K562 (cell line): ENCODE measurements around the gene KRTAP12-2. TPM values are rescaled to one million over a fixed set of nuclear protein-coding genes. Genes with fewer than 3 reads are reported as not detected.

Experiments
- ATAC-seq: fragments of 200-7000 bp; cut with Tn5 transposase; 3 replicates; pipeline ENCODE4 v1.9.1; 2020; ENCODE audit warnings: moderate library complexity
- BruUV-seq: library from RNA; stranded (reverse); fragments of 400-500 nt; replicated peaks from 2 replicates; lab custom pipeline; 2021; lab: Mats Ljungman, UMichigan
- CTCF ChIA-PET: fragments of 300-600 bp; formaldehyde crosslinking; extraction: SDS; loops from one replicate; lab custom pipeline; 2021; ENCODE audit warnings: low intra/inter-chr PET ratio; lab: Yijun Ruan, JAX
- POLR2A ChIA-PET: fragments of 300-600, 350-650 bp; sonication (Branson Sonifier 250); formaldehyde crosslinking; extraction: SDS; loops from one replicate; lab custom pipeline; 2021; ENCODE audit warnings: antibody characterized with exemption, inconsistent platforms; lab: Yijun Ruan, JAX
- DNase-seq, 4 experiments: peaks; one replicate each; pipeline versions ENCODE4 v3.0.0 to v3.0.0-alpha.2; 2011 to 2018; ENCODE audit warnings: low spot score in 3 of 4, mixed read lengths in 3 of 4; ENCODE audit errors: extremely low read depth in 1 of 4
- FAIRE-seq: peaks from 2 replicates; lab custom pipeline; 2011; peaks lifted over from hg19 to GRCh38; lab: Jason Lieb, UNC
- H2AFZ ChIP-seq: 2 replicates; pipeline ENCODE4 v1.6.0; 2011; ENCODE audit warnings: low read depth, low read length, control low read depth, inconsistent platforms
- H3K27ac ChIP-seq: fragments of 200-600 bp; 3 replicates; pipeline ENCODE4 v1.8.0; 2011; ENCODE audit warnings: low read depth, mild to moderate bottlenecking, control low read depth, inconsistent platforms, low read length, moderate library complexity, mixed read lengths; ENCODE audit errors: extremely low read depth
- H3K27me3 ChIP-seq, 2 experiments: fragments of 300-600 bp in 1 of 2; 2 replicates in 1 of 2; 3 replicates in 1 of 2; pipeline versions ENCODE4 v1.6.0 to v1.8.0; 2011; ENCODE audit warnings: inconsistent platforms in 2 of 2, low read length in 2 of 2, mild to moderate bottlenecking in 1 of 2, mixed read lengths in 1 of 2, moderate library complexity in 1 of 2; ENCODE audit not compliant: control insufficient read depth in 2 of 2, insufficient read depth in 2 of 2
- H3K36me3 ChIP-seq: fragments of 300-600 bp; 3 replicates; pipeline ENCODE4 v1.8.0; 2011; ENCODE audit warnings: mild to moderate bottlenecking, low read length, inconsistent platforms; ENCODE audit not compliant: control insufficient read depth, insufficient read depth
- H3K4me1 ChIP-seq, 2 experiments: fragments of 200-600 bp in 1 of 2; replicated peaks in 1 of 2; 2 replicates in 1 of 2; 3 replicates in 1 of 2; pipeline versions ENCODE4 v1.5.1 to v1.8.0; 2011; ENCODE audit warnings: inconsistent platforms in 2 of 2, low read length in 2 of 2, mild to moderate bottlenecking in 1 of 2, mixed read lengths in 1 of 2, moderate library complexity in 1 of 2; ENCODE audit not compliant: control insufficient read depth in 2 of 2, insufficient read depth in 2 of 2
- H3K4me2 ChIP-seq: 2 replicates; pipeline ENCODE4 v1.6.1; 2011; ENCODE audit warnings: low read length, control low read depth, inconsistent platforms, mixed read lengths; ENCODE audit not compliant: insufficient read depth
- H3K4me3 ChIP-seq: fragments of 200-600 bp; sonication (generic), shearing (Covaris generic); 2 replicates; pipeline ENCODE4 v1.5.1; 2016; ENCODE audit warnings: control low read depth, inconsistent platforms
- H3K79me2 ChIP-seq: fragments of 200-600 bp; 3 replicates; pipeline ENCODE4 v1.8.0; 2011; ENCODE audit warnings: low read length, inconsistent platforms; ENCODE audit not compliant: control insufficient read depth, insufficient read depth
- H3K9ac ChIP-seq, 2 experiments: 2 replicates each; pipeline versions ENCODE4 v1.6.0 to v1.6.1; 2011; ENCODE audit warnings: low read depth in 2 of 2, low read length in 2 of 2, control low read depth in 1 of 2, inconsistent platforms in 1 of 2, mild to moderate bottlenecking in 1 of 2, mixed read lengths in 1 of 2; ENCODE audit not compliant: insufficient read depth in 1 of 2
- H3K9me1 ChIP-seq: one replicate; pipeline ENCODE4 v1.6.0; 2011; ENCODE audit warnings: inconsistent platforms, mild to moderate bottlenecking, low read length, moderate library complexity; ENCODE audit not compliant: control insufficient read depth, insufficient read depth
- H3K9me3 ChIP-seq: replicated peaks from 2 replicates; pipeline ENCODE4 v1.5.1; 2011; ENCODE audit warnings: low read depth, low read length, inconsistent platforms; ENCODE audit not compliant: control insufficient read depth, insufficient read depth
- H4K20me1 ChIP-seq: replicated peaks from 2 replicates; pipeline ENCODE4 v1.6.1; 2011; ENCODE audit warnings: low read length, inconsistent platforms, mixed read lengths; ENCODE audit not compliant: control insufficient read depth, insufficient read depth
- BDP1 ChIP-seq: IDR thresholded peaks from 3 replicates; pipeline ENCODE4 v1.6.1; 2011; ENCODE audit not compliant: insufficient read length, insufficient read depth
- FOS ChIP-seq: IDR thresholded peaks from 3 replicates; pipeline ENCODE4 v1.6.1; 2011; ENCODE audit not compliant: insufficient read length; ENCODE audit errors: extremely low read depth
- HOMEZ ChIP-seq: fragments of 250-450 bp; sonication (Bioruptor Pico); IDR thresholded peaks from 2 replicates; pipeline ENCODE4 v1.4.0; 2020; ENCODE audit warnings: mild to moderate bottlenecking, moderate library complexity
- IRF2 ChIP-seq: sonication (generic); formaldehyde crosslinking; IDR thresholded peaks from 2 replicates; pipeline ENCODE4 v1.8.1; 2022; ENCODE audit warnings: mild to moderate bottlenecking, missing genetic modification reagents
- MED1 ChIP-seq: sonication (generic); formaldehyde crosslinking; IDR thresholded peaks from 2 replicates; pipeline ENCODE4 v1.8.1; 2023; ENCODE audit warnings: missing genetic modification reagents, borderline replicate concordance
- PHB ChIP-seq: fragments of 250-450 bp; sonication (Bioruptor Pico); IDR thresholded peaks from 2 replicates; pipeline ENCODE4 v1.5.0; 2021
- POLR3A ChIP-seq: IDR thresholded peaks from 2 replicates; pipeline ENCODE4 v1.6.1; 2011; ENCODE audit warnings: borderline replicate concordance, mild to moderate bottlenecking, moderate library complexity; ENCODE audit not compliant: insufficient read length, insufficient read depth; ENCODE audit errors: extremely low read depth
- PRMT5 ChIP-seq: sonication (generic); formaldehyde crosslinking; IDR thresholded peaks from 2 replicates; pipeline ENCODE4 v1.5.0; 2020; ENCODE audit warnings: missing genetic modification reagents
- RBM14 ChIP-seq: fragments of 200-400 bp; formaldehyde crosslinking; IDR thresholded peaks from 2 replicates; pipeline ENCODE4 v1.6.1; 2018; ENCODE audit warnings: low read depth, mild to moderate bottlenecking, low read length, moderate library complexity, borderline replicate concordance; ENCODE audit not compliant: insufficient read depth
- STAT5B ChIP-seq: fragments of 250-450 bp; sonication (Bioruptor Pico); IDR thresholded peaks from 2 replicates; pipeline ENCODE4 v1.8.0; 2021; ENCODE audit warnings: mild to moderate bottlenecking, inconsistent platforms
- TSC22D4 ChIP-seq: fragments of 450-650 bp; IDR thresholded peaks from 2 replicates; pipeline ENCODE4 v1.6.1; 2016; ENCODE audit warnings: missing genetic modification characterization, missing biosample characterization, control low read depth
- WHSC1 ChIP-seq: IDR thresholded peaks from one replicate; pipeline ENCODE4 v1.6.1; 2012; ENCODE audit warnings: low read length, control low read depth, inconsistent platforms
- ZBED1 ChIP-seq: IDR thresholded peaks from 2 replicates; pipeline ENCODE4 v1.6.1; 2014
- ZNF133 ChIP-seq: fragments of 250-450 bp; sonication (Bioruptor Pico); IDR thresholded peaks from 2 replicates; pipeline ENCODE4 v1.4.0; 2020; ENCODE audit warnings: mild to moderate bottlenecking
- WGBS: fragments of 100-300 bp; shearing (Covaris generic); methylation state at CpG from one replicate; pipeline ENCODE4 v1.1.6; 2016; ENCODE audit warnings: low coverage, mixed read lengths; ENCODE audit not compliant: insufficient coverage; ENCODE audit errors: missing lambda C conversion rate; 5-methylcytosine and 5-hydroxymethylcytosine counted together
- in situ Hi-C: fragments of 300-500 bp; cut with MboI; formaldehyde crosslinking; loops from 4 replicates; pipeline ENCODE4 v1.15.0; 2018; ENCODE audit warnings: inconsistent platforms, mixed read lengths
- intact Hi-C: fragments of 100-400 bp; cut with micrococcal nuclease; formaldehyde crosslinking; loops from 2 replicates; pipeline ENCODE4 v1.14.2; 2022
- polyA plus RNA-seq, 8 experiments: library from polyadenylated mRNA; depleted of rRNA in 4 of 8; stranded (reverse) in 5 of 8; unstranded in 3 of 8; fragments of >200 nt; fragmentation: Nextera tagmentation in 2 of 8; fragmentation: Illumina TruSeq in 1 of 8; extraction: Ambion mirVana in 2 of 8; extraction: Trizol in 1 of 8; gene quantifications; 2 replicates each; pipeline versions ENCODE4 v1.2.1 to v1.2.3, GENCODE V29; 2011 to 2014; ENCODE audit warnings: inconsistent platforms in 1 of 8, missing spikeins in 1 of 8
- total RNA-seq, 7 experiments: library from RNA; depleted of rRNA in 6 of 7; stranded (reverse); fragments of >200 nt in 6 of 7; fragmentation: Illumina TruSeq in 2 of 7; extraction: Trizol in 2 of 7; gene quantifications; 2 replicates each; pipeline versions ENCODE4 v1.2.1 to v1.2.3, GENCODE V29; 2011 to 2021; ENCODE audit warnings: low replicate concordance in 1 of 7
- TF ChIP-seq, protein P1 (sequence below): fragments of 450-650 bp; IDR thresholded peaks from 2 replicates; pipeline ENCODE4 v1.6.1; 2014; ENCODE audit warnings: low read depth, mild to moderate bottlenecking, moderate library complexity, borderline replicate concordance

Gene KRTAP12-2
- total and polyA plus RNA-seq, 9 of the 15 experiments (the other 6 are each of a cell fraction or from before 2014, with no cell fraction given) = not detected

DNA sequence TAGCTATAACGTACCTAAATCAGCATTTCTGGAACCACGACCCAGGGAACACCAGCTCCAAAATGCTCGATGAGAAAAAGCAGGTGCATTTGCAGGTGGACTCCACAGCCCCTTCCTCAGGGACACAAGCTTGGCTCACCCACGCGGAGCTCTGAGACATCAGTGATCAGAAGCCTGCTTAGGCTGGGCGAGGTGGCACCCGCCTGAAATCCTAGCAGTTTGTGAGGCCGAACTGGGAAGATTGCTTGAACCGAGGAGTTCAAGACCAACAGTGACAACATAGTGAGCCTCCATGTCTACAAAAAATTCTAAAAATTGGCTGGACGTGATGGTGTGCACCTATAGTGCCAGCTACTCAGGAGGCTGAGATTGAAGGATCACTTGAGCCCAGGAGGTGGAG, 47.1 kb upstream of the KRTAP12-2 start:
- no peaks in the 10 kb centered on the region for H3K36me3 ChIP-seq
- H3K9me3 ChIP-seq = no peaks in the 10 kb centered on the region
- no TSS peak for BruUV-seq
- H3K9ac ChIP-seq = no peak overlapping the region
- ChIA-PET POLR2A (interaction anchor here (1.0 kb wide), 1 partner anchor 12 kb away, joined by 3 read pairs; no protein-coding TSS in a partner anchor), CTCF (no interaction called here)
- FAIRE-seq (no peak), DNase-seq (no peak), ATAC-seq (no peak)
- H3K79me2 ChIP-seq = no peaks in the 10 kb centered on the region
- in situ Hi-C loops (no loop called here), intact Hi-C loops (no loop called here)
- H3K4me3 ChIP-seq = no peak overlapping the region
- H3K4me2 ChIP-seq = no peak overlapping the region
- peaks cover 0 to 12% of the 10 kb centered on the region in 2 experiments; a peak in 1 of 5 replicates for H3K4me1 ChIP-seq
- WGBS = 8% methylated on average over 10 of the region's 10 CpGs
- H3K27me3 ChIP-seq = peaks cover 42 to 60% of the 10 kb centered on the region in 2 experiments; a peak in 4 of 5 replicates
- H4K20me1 ChIP-seq = peaks cover 8% of the 10 kb centered on the region; the same call in 1 of the 2 replicates
- no peak for TF ChIP-seq WHSC1
- TF ChIP-seq MED1 (CRISPR knock-in tag) = no peak
- TF ChIP-seq POLR3A = no peak
- H3K9me1 ChIP-seq = no peaks in the 10 kb centered on the region
- H2AFZ ChIP-seq = no peak overlapping the region
- no peak overlapping the region for H3K27ac ChIP-seq

DNA sequence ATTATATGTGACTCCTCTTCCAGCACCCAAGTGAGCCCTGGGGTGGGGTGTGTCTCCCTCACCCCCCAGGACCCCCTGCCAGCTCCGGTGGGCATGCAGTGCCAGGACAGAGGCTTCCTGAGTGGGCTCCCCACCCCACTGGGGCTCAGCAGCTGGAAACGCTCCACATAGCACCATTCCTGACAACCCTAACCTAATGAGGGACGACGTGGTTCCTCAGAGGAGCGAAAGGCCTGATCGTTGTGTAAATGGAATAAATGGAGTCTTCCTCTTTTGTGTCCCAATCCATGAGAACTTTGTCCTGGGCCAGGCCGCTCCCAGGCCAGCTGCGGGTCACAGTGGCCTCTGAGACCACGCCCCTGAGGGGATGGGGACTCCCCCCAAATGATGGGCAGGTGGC, 46.4 kb upstream of the KRTAP12-2 start:
- Histone ChIP-seq H3K9me1 (no peaks in the 10 kb centered on the region), H3K27ac (no peak overlapping the region), H3K36me3 (no peaks in the 10 kb centered on the region), H3K4me2 (no peak overlapping the region), H4K20me1 (peaks cover 8% of the 10 kb centered on the region; the same call in 1 of the 2 replicates), H3K9ac (no peak overlapping the region), H3K4me3 (no peak overlapping the region), H3K9me3 (no peaks in the 10 kb centered on the region), H3K79me2 (no peaks in the 10 kb centered on the region), H3K27me3 (peaks cover 46 to 61% of the 10 kb centered on the region in 2 experiments; a peak in 4 of 5 replicates), H3K4me1 (peaks cover 0 to 12% of the 10 kb centered on the region in 2 experiments; a peak in 1 of 5 replicates), H2AFZ (no peak overlapping the region)
- no peak for ATAC-seq
- FAIRE-seq = no peak
- POLR2A ChIA-PET = interaction anchor here (1.0 kb wide), 1 partner anchor 12 kb away, joined by 3 read pairs; no protein-coding TSS in a partner anchor
- CTCF ChIA-PET = no interaction called here
- 1% methylated on average over 9 of the region's 9 CpGs for WGBS
- intact Hi-C loops = no loop called here
- BruUV-seq = no TSS peak
- in situ Hi-C loops = no loop called here
- no peak for DNase-seq
- TF ChIP-seq TSC22D4 (tag) (no peak), IRF2 (CRISPR knock-in tag) (no peak), PHB (no peak), HOMEZ (CRISPR knock-in tag) (no peak), BDP1 (no peak), STAT5B (no peak), ZNF133 (no peak), RBM14 (no peak), FOS (no peak), ZBED1 (no peak), PRMT5 (no peak)
- TF ChIP-seq, protein P1, sequence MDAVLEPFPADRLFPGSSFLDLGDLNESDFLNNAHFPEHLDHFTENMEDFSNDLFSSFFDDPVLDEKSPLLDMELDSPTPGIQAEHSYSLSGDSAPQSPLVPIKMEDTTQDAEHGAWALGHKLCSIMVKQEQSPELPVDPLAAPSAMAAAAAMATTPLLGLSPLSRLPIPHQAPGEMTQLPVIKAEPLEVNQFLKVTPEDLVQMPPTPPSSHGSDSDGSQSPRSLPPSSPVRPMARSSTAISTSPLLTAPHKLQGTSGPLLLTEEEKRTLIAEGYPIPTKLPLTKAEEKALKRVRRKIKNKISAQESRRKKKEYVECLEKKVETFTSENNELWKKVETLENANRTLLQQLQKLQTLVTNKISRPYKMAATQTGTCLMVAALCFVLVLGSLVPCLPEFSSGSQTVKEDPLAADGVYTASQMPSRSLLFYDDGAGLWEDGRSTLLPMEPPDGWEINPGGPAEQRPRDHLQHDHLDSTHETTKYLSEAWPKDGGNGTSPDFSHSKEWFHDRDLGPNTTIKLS = no peak
